Left renal cortex interstitium (tissue), 4 donors: ENCODE results near the gene QPRT. TPM values are rescaled to one million over a fixed set of nuclear protein-coding genes. Genes with fewer than 3 reads are reported as not detected.
A peak's percentile ranks its signal among the peaks of the same experiment; 100 is the strongest.
"Not testable (repeated sequence)": the region's sequence is repeated elsewhere in the genome, so short reads cannot be mapped to it uniquely, and the experiment has no call there.

Experiments
- DNase-seq, 4 donors: peaks; one replicate each; pipeline ENCODE4 v3.0.0-alpha.2; 2013; ENCODE audit warnings: low read depth in 4 of 4, low spot score in 2 of 4, missing footprints in 1 of 4
- polyA plus RNA-seq, 4 donors: library from polyadenylated mRNA; unstranded; fragments of 120-200 nt; gene quantifications; one replicate each; pipeline ENCODE4 v1.2.1, GENCODE V29; 2013; ENCODE audit not compliant: insufficient read length in 4 of 4

The QPRT gene
- 100 to 1,000 TPM; 126 to 187 (median 178) TPM for polyA plus RNA-seq

DNA sequence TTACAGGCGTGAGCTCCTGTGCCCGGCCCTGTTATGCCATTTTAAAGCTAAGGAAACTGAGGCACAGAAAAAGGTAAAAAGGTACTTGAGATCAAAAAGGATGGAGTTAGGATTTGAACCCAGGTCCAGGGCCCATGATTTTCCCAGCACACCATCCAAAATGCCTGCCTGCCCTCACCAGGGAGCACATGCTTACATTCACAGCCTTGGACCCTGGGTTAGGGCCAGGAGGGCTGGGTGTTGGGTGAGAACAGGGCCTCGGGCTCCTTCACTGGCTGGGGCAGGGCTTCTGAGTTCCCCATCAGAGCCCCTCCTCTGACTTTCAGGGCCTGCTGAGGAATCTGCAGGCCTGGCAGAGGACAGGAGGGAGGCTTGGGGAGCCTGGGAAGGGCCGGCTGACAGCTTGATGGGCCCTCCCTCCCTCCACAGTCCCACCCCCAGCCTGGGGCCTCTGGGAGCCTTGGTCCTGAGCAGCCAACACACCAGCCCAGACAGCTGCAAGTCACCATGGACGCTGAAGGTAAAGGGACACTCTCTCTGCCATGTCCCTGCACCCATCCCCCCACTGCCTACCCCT lies at the start of gene QPRT:
Gene QPRT (plus strand): TSS at position 490 of the 577 bp plus-strand sequence. CDS start 18 bp downstream, at position 508.
- DNase-seq, result peak in 1 of 4 donors; percentile 78

DNA sequence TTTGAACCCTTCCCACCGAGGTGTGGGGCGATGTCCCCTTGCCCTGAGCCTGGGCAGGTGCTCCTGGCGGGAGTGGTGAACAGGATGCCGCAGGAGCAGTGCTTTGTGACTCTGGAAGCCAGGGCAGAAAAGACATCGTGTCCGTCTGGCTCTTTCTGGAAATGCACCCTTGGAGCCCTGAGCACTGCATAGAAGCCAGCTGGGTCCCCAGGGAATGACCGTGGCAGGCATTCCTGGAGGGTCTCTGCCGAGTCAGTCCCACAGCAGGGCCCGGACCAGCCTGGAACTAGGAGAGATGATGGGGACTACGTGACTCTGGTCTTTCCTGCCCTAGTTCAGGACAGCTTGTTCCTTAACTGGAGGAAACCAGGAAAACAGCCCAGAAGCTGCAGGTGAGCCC lies 49.7 kb upstream of the QPRT start:
- not testable (repeated sequence) for DNase-seq

DNA sequence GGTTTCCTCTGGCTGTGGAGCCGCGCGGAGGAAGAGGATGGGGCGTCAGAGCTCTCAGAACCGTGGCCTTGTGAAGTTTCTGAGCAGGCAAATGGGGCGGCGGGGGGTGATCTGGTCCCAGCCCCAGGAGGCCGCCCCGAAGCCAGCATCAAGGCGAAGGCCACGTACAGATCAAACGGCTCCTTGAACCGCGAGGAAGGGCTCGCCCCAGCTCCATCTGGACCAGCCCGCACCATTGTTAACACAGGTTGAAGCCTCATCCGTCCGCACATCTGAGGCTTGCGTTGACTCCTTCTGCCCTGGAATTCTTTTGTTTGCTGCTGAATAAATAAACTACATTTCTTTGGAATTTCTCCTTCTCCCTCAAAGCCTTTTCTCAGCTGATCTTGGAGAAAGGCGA lies 47.3 kb upstream of the QPRT start:
- DNase-seq, result not testable (repeated sequence)

DNA sequence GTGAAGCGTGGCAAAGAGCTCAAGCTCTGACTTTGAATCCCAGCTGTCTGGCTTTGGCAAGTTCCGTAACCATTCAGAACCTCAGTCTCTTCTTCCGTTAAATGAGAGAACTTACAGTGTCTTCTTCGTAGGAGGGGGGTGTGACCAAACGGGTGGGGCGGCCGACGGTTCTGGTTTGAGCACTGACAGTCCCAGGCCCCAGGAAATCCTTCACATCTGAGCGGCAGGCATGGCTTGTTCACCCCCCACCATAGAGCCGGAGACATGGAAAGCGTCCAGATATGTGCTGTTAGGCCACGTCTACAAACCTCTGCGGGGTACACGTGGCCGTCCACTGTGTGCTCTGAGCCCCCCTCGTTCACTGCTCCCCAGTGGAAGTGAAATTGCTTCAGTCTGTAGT lies 43.1 kb upstream of the QPRT start:
- DNase-seq, result not testable (repeated sequence)

DNA sequence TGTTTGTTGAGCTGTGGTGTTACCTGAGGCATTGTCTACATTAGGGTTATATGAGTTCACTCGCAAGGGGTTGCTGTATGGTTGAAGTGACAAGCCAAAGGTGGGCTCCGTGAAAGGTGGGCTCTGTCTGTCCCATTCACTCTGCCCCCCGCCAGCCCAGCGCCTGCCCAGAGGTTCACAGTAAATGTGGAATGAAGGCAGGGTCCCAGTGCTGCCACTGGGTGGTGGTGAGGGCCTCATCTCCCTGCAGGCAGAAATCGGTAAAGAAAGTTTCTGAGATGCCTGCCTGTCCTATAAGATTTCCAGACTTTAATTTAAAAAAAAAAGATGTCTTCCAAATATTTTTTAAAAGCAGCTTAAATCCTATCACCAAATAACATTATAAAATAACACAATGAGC lies 42.6 kb upstream of the QPRT start:
- DNase-seq, result not testable (repeated sequence)

DNA sequence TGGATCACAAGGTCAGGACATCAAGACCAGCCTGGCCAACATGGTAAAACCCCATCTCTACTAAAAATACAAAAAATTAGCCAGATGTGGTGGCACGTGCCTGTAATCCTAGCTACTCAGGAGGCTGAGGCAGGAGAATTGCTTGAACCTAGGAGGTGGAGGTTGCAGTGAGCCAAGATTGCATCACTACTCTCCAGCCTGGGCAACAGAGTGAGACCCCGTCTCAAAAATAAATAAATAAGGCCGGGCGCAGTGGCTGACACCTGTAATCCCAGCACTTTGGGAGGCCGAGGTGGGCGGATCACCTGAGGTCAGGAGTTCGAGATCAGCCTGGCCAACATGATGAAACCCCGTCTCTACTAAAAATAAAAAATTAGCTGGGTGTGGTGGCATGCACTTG lies 40.2 kb upstream of the QPRT start:
- DNase-seq, result not testable (repeated sequence)

DNA sequence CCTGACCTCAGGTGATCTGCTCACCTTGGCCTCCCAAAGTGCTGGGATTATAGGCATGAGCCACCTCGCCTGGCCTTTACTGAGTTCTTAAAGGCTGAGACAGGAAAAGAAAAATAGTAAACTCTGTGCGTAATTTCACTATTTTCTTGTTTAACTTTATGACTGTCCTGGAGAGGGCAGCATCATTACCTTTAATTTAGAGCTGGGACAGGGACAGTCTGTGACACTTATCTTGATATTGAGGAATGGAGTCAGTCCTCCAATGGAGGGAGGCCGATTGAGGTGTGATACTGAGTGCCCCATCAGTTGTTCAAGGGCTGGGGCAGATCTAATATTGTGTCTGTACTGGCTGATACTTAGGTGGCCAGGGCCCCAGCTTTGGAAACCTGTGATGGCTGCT lies 37.4 kb upstream of the QPRT start:
- no peak for DNase-seq

DNA sequence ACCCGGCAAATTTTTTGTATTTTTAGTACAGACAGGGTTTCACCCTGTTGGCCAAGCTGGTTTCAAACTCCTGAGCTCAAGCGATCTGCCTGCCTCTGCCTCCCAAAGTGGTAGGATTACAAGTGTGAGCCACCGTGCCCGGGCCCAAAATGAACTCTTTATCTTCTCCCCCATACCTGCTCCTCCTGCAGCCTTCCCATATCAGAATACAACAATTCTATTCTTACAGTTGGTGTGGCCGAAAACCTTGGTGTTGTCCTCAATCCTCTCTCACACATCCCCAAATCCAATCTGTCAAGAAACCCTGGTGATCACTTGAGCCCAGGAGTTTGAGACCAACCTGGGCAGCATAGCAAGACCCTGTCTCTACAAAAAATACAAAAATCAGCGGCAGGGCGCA lies 35.4 kb upstream of the QPRT start:
- DNase-seq, result no peak

DNA sequence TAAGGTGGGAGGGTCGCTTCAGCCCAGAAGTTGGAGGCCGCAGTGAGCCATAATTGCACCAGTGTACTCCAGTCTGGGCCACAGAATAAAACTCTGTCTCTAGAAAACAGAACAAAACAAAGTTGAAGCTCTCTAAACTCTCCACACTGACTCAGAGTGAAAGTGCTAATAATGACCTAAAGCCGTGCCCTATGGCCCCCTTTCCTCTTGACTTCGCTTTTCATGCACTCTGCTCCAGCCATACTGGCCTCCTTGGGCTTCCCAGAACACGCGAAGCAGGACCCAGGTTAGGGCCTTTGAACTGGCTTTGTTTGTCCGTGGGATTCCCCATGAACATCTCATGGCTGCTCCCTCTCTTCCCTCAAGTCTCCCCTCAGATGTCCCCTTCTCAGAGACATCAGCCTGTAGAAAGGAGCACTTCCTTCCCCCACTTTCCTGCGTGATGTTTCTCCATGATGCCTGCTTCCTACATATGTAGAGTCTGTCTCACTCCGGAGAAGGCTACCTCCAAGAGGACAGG lies 34.6 kb upstream of the QPRT start:
- DNase-seq, result no peak

DNA sequence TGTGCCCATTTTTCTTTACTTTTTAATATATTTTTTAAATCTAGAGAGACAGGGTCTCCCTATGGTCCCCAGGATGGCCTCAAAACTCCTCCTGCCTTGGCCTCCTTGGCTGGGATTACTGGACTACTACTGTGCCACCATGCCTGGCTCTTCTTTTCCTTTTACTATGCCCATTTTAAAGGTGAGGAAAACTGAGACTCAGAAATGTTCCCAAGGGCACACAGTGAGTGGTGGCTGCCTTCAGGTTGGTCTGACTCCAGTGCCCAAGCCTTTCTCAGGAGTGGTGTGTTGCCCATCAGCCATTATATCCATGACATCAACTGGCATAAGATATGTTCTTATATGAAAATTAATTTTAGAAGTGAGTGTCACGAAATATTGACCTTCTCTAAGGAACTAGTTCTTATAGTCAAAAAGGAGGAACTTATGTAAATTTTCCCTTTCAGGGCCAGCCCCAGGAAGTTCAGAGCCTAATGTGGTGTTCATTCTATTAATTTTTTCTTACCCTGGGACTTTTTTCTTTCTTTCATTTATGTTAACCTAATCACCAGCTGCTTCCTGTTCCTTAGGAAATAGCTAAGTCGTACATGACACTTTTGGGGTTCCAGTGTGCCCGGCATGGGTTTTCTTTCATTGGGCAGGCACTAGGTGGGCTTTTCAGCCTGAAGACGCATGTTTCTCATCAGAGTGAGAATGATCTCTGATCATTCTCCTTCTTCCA lies 33.8 kb upstream of the QPRT start:
- no peak for DNase-seq

DNA sequence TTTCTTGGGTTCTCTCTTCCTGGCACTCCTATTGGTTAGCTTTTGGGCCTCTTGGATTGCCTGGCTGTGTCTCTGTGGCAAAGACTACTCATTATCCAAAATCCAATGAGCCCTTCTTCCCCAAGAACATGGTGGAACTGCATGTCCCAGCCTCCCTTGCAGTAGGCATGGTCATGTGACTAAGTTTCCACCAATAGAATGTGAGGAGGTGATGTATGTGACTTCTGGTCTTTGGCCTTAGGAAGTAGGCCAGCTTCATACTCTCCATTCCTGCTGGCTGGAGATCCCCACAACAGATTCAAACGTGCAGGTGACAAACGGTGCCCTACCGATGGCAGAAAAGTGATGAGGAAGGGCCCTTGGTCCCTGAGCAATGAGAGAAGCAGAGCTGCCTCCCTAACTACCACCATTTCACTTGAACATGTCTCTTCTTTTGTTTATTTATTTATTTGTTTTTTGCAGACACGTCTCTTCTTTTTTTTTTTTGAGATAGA lies 33.2 kb upstream of the QPRT start:
- no peak for DNase-seq

DNA sequence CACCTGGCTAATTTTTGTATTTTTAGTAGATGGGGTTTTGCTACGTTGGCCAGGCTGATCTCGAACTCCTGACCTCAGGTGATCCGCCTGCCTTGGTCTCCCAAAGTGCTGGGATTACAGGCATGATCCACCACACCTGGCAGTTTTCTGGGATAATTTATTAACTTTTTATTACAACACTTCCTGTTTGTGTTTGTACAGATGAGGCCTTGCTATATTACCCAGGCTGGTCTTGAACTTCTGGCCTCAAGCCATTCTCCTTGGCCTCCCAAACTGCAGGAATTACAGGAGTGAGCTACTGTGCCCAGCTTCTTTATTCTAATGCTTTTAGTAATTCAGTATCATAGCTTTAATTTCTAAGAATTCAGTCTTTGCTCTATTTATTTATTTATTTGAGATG lies 32.0 kb upstream of the QPRT start:
- no peak for DNase-seq

DNA sequence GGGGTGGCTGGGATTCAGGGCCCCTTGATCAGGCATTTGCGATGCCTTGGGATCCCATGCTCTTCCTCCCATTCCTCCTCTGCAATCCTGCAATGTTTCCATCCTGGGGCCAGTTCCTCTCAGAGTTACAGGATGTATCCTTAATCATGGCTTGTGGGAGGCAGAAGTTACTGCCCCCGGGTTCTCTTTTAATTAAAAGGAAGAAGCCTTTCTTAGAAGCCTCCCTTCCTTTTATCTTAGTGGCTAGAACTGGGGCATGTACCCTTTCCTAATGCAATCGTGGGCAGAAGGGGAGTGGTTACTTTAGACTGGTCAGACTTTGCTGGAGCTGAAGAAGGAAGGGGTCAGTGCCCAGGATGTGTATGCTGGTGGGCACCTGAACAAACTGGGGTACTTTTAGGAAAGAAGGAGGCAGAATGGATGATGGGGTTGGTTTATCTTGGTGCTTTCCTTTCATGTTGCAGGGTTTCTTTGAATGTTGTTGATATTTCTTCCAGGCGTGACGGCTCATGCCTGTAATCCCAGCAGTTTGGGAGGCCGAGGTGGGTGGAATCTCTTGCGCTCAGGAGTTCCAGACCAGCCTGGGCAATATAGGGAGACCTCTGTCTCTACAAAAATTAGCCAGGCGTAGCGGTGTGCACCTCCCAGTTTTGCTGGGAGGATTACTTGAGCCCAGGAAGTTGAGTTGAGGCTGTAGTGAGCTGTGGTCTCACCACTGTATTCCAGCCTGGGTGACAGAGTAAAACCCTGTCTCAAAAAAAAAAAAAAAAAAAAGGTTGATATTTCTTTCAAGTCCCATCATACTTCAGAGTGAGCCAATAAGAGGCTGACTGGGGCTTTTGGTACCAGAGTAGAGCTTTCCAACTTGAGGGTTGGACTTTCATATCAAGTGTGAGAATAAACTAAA lies 29.1 kb upstream of the QPRT start:
- no peak for DNase-seq

DNA sequence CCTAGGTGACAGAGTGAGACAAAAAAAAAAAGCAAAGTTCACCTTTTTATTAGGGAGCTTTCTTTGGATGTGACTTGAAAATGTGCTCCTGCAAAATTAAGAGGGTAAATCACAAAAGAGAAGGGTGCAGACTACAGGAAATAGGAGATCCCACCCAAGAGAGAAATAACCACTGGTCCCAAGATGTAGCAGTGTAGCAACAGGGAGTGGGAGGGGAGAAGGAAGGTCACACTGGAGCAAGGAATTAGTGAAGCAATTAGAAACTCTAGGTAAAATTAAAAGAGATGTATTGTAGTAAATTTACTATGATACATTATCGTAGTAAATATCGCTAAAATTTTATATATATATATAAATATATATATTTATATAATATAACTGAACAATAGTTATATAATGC lies 28.2 kb upstream of the QPRT start:
- DNase-seq, result no peak

DNA sequence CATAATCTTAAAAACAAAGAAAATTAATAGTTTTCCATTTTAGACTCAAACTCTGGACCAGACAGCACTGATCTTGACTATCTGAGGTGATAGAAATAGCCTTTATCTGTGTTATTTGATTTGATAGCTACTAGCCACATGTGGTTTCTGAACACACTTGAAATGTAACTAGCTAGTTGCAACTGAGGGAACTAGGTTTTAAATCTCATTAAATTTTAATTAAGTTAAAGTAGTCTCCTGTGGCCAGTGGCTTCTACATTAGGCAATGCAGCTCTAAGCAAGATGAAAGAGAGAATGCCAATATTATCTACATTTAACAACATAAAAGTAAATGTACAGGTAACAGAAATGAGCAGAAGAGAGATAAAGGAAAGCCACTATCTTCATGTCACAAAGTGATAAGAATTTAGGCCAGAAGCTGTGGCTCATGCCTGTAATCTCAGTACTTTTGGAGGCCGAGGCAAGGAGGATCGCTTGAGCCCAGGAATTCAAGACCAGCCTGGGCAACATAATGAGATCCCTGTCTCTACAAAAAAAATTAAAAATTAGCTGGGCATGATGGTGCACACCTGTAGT lies 27.1 kb upstream of the QPRT start:
- no peak for DNase-seq

DNA sequence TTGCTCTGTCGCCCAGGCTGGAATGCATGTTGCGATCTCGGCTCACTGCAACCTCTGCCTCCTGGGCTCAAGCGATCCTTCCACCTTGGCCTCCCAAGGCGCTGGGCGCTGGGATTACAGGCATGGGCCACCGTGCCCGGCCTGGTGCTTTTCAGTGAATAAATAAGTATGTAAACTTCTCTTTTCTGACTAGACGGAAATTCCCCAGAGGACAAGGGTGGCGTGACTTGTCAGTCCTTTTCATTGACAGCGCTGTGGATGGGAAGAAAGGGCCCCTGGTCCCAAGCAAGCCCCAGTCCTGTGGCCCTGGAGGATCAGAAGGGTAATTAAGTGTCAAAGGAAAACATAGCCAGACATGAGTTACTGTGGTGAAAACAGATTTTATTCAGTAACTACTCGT lies 25.5 kb upstream of the QPRT start:
- DNase-seq, result no peak

DNA sequence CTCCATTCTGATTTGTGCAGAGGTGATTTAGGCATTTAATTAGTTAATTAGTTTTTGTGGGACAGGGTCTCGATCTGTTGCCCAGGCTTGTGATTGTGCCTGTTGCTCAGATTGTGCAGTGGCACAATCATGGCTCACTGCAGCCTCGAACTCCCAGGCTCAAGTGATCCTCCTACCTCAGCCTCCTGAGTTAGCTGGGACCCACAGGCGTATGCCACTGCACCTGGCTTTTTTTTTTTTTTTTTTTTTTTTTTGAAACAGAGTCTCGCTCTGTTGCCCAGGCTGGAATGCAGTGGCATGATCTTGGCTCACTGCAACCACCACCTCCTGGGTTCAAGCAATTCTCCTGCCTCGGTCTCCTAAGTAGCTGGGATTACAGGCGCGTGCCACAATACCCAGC lies 25.1 kb upstream of the QPRT start:
- DNase-seq, result not testable (repeated sequence)

DNA sequence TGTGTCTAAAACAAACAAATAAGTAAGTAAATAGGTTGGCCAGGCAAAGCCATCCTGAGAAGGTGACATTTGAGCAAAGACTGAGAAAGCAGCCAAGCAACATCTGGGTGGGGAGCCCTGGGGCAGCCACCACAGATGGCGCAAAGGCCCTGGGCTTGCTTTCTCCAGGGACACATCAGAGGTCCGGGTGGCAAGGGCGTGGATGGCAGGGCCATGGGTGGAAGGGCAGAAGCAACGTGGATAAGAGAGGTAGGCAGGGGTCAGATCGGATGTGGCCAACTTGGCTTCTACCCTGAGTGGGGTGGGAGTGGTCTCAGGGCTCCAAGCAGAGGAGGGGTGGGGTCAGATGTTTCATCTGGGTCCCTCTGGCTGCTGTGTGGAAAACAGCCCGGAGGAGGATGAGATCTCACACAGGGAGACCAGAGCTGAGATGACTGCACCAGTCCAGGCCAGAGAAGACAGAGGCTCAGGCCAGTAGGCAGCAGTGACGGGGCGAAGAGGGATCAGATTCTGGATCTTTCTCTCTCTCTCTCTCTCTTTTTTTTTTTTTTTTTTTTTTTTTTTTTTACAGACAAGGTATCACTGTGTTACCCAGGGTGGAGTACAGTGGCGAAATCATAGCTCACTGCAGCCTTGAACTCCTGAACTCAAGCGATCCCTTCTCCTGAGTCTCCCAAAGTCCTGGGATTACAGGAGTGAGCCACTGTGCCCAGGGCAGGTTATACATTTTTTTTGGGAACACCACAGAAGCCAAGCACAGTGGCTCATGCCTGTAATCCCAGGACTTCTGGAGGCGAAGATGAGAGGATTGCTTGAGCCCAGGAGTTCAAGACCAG lies 22.1 kb upstream of the QPRT start:
- DNase-seq, result no peak

DNA sequence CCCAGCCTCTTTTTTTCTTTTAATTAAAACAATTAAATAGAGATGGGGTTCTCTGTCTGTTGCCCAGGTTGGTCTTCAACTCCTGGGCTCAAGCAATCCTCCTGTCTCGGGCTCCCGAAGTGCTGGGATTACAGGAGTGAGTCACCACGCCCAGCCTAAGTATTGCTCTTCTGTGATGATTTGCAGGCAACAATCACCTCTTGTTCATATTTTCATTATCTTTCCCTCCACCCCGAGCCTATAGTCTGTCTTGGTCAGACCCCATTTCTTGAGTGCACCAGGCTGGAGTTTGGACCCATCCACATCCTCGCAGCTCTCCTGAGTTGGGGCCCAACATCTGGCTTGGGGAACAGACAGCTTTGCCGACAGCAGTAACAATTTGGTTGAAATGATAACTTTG lies 20.3 kb upstream of the QPRT start:
- DNase-seq, result no peak
